Inflammatory macrophage treated with lipopolysaccharide for 4 hours (primary cell): ENCODE data around the gene TNS1.

ENCODE experiments used
- DNase-seq: peaks from one replicate; pipeline ENCODE4 v3.0.0-alpha.2; 2020

Gene TNS1

DNA sequence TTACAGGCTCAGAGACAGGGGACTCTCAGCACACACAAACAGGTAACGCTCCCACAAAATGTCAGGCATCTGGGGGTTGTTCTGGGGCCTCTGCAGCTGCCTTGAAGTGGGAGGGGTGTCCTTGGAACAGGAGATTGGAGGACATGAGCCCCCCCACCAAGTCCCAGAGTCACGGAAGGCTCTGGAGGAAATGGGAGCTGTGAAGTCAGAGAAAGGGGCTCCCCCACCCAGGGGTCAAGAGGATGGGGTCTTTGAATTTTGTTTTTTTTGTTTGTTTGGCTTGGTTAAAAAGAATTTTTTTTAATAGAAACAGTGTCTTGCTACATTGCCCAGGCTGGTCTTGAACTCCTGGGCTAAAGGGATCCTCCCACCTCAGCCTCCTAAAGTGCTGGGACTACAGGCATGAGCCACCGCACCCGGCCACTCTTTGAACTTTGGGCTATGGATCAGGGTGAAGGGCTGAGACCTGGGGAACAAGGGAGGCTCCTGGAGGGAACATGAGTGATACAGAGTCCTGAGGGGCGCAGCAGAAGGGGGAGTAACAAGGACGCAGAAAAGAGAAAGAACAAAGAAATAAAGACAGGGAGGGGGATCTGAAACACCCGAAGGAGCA is 46.8 kb downstream of the TNS1 start:
- no peak for DNase-seq

DNA sequence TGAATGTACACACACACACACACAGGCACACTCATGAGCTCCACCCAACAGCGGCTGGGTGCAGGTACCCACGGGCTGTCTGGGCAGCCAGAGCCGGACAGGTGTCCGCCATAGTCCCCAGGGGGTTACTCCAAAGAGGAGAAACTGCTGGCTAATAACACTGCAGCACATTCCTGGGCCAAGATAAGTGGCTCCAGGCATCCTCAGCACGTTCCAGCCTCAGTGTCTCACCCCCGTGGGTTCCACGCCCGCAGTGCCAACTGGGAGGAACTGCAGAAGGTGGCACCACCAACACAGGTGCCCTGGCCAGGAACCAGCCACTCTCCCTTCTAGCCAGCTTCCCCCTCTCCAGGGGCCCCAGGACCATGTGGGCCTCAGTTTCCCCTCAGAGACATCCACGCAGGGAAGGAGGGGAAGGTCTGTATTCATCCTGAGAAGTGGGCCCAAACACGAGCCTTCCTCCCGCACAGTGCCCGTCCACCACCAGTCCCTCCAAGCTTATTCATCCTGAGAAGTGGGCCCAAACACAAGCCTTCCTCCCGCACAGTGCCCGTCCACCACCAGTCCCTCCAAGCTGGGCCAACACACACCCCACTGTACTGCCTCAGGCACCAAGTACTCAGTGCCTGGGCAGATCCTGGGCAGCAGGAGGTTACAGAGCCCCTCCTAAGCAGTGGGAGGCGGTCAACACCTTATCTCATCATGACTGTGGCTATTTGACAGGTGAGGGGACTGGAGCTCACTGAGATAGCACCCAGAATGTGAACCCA is 47.6 kb downstream of the TNS1 start:
- DNase-seq: no peak

DNA sequence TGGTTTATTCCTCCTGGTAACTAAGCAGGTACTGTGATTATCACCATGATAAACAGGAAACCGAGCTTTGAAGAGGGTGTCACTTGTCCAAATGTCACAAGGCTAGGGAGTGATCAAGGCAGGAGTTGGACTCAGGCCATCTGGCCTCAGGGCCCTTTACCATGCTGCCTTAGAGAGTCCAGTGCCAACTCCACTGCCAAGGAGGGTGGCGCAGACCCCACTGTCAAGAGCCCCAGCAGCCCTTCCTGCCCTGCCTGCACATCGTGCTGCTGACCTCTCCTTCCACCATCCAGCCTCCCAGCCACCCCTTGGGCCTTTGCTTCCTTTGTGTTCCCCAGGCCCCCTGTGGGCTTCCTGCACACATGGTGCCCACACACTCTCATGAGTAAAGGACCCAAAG is 48.3 kb downstream of the TNS1 start:
- no peak for DNase-seq

DNA sequence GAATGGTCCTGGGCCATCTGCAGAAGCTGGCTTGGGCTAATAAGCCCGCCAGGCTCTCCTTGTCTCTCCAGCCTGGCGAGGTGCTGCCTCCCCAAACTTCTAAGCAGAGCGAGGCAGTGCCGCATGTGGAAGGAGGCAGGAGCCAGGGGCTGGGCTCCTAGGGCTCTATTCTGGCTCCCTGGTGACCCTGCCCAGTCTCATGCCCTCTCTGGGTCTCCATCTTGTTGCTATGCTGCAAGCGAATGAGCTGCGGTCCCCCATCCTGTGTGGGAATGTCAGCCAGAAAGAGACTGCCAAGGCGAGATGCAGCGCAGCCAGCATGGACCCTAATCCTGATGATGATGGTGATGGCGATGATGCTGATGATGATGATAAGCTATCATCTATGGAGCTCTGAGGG is 48.7 kb downstream of the TNS1 start:
- no peak for DNase-seq

DNA sequence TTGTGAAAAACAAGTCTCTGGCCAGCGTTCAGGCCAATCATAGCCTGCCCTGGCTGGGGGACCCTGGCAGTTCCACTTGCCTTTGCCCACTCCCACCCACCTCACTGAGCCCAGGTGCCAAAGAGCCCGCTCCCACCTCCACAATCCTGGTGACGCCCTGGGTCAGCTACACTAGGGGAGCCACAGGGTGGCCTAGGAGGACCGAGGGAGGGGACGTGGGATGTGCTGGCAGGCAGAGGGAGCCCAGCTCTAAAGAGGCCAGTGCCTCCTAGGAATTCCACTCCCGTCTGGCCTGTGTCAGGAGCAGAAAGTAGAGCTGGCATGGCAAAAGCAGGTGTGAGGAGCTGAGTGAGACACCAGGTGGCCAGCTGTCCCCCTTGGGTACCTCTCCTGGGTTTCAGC is 49.3 kb downstream of the TNS1 start:
- DNase-seq: no peak

DNA sequence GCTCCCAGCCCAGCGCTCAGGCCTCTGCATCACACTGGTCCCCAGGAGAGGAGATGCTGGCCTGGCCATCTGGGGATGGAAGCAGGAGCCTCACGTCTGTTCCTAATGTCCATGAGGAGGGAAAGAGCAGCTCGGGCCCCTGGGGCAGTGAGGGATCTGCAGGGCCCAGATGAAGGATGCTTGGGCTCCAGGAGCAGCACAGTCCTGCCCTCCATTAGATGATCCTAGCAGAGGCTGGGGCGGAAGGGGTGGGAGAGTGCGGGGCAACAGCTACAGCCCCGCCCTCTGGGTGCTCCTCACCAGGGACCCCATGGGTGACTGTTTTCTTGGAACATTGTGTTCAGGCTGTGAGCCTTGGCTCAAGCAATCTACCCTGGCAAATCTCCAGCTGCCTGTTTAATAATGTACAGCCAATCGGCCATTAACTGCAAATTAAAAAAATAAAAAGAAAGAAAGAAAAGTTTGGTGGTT is 49.7 kb downstream of the TNS1 start:
- DNase-seq: no peak

DNA sequence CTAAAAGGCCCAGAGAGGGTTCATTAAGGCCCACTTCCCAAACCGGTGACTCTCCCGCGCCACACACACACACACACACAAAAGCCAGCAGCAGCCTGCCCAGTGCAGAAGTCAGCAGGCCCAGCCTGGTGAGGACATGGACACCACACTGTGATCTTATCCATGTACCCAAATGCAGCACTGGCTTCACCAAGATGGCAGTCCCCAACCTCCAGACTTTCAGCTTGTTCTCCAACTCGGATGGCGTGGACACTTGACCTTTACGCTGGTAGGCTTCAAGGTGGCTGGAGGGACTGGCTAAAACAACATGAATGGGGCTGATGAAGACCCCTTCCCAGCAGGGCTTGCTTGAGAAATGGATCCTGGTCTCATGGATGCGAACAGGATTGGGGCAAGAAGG is 50.4 kb downstream of the TNS1 start:
- no peak for DNase-seq

DNA sequence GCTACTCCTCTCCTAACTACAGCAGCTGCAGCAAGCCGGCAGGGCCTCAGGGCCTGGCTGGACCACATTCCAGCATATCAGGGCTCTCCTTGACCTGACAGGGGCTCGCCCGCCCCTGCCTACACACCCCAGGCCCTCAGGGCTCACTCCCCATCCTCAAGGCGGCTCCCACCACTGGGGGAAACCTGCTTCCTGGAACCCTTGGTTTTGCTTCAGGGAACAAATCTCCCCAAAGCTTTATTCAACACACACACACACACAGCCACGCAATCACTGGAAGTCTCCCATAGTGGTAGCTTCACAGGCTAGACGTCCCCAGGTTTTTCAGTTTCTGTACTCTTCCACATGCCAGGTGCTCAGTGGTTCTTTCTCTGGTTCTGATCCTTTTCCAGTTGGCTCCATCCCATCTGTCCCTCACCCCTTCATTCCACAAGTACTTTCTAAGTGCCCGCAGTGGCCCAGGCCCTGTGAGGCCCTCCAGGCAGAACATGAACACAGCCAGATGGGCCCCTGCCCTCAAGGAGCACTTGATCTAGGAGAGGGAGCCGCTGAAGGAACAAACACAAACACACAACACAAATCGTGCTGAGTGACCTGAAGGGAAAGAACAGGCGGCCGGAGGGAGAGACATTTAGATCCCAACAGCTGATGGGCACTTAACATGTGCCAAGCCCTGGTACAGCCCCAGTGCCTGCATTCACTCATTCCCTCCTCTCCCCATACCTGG is 51.1 kb downstream of the TNS1 start:
- DNase-seq: no peak

DNA sequence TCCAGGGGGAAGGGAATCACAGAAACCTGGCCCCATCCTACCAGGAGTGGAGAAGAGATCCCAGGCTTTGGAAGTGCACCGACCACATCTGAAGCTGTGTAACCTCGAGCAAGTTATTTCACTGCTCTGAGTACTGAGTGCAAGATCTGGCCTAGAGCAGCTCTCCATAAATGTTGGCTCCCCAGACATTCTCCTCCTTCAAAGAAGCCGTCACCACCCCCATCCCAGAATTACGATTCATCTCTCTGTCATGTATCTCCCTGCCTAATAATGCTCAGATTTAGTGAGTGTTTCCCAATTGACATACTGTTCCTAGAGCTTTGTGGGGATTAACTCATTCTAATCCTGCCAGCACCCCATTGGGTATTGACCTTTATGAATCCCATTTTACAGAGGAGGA is 51.7 kb downstream of the TNS1 start:
- no peak for DNase-seq

DNA sequence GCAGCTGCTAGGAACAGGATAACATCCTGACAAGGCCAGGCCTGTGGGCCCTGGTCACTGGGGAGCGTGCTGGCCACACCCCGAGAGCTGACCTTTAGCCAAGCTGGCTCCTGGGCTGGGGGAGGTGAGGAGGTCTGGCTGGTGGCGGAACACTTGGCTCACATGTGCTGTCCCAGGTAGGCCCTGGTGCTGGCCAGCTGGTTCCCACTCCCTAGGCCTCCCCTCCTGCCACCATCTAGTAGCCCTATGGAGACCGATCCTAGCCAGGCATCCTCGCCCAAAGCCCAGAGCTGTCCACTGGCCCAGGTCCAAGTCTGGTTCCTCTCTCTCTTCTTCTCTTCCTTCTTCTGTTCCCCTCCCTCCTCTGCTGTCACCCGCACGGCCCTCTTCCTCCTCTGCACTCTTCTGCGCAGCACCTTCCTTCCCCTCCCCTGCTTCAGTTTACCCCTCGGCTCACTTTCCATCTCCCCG is 52.4 kb downstream of the TNS1 start:
- DNase-seq: peak; percentile 11

DNA sequence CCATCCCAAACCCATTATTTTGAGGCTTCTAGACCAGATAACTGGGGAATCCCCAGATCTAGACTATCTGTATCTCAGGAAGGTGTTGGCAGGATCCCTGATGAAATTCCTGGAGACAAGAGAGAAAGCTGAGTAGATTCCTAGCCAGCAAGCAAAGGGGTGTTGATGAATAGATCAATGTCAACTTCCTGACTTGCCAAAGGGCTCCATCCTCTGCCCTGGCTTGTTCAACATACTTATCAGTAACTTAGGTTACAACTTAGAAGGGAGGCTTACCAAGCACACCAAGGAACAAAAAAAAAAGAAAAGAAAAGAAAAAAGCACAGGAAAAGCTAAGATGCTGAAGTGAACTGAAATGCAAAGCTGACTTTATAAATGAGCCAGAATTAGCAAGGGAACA is 53.3 kb downstream of the TNS1 start:
- DNase-seq: no peak

DNA sequence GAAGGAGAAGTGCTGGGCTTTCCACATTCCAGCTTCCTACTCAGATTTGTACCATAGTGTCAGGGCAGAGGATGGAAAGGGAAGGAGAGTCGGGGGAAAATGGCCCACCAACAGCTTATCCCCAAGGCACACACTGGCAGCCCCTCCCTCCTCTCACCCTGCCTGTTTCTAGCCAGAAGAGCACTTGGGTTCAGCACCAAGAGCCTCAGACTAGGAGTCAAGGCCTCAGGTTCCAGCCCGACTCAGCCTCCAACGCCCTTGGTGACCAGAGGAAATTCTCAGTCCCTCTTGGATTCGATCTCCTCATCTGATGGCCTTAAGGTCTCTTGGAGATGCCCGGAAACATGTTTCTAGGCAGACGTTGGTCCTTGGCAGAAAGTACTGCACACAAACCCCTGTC is 53.9 kb downstream of the TNS1 start:
- no peak for DNase-seq

DNA sequence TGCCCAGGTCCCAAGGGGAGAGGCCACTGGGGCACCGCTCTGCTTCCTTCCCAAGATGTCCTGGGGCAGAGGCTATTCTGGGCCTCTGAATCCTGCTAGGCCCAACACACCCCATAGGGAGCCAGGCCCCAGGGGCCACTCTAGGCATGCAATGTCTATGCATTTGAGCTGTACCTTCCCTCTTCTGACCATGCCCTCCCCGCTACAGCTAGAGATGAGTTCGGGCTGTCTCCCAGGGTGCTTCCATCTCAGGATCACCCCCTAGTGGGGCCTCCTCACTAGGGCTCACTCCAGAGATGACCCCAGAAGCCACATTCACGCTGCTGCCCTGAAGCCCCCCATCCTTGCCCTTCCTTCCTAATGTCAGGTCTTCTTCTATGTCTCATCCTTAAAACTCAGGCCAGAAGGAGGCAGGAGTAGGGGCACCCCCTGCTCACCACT is 54.4 kb downstream of the TNS1 start:
- DNase-seq: no peak

DNA sequence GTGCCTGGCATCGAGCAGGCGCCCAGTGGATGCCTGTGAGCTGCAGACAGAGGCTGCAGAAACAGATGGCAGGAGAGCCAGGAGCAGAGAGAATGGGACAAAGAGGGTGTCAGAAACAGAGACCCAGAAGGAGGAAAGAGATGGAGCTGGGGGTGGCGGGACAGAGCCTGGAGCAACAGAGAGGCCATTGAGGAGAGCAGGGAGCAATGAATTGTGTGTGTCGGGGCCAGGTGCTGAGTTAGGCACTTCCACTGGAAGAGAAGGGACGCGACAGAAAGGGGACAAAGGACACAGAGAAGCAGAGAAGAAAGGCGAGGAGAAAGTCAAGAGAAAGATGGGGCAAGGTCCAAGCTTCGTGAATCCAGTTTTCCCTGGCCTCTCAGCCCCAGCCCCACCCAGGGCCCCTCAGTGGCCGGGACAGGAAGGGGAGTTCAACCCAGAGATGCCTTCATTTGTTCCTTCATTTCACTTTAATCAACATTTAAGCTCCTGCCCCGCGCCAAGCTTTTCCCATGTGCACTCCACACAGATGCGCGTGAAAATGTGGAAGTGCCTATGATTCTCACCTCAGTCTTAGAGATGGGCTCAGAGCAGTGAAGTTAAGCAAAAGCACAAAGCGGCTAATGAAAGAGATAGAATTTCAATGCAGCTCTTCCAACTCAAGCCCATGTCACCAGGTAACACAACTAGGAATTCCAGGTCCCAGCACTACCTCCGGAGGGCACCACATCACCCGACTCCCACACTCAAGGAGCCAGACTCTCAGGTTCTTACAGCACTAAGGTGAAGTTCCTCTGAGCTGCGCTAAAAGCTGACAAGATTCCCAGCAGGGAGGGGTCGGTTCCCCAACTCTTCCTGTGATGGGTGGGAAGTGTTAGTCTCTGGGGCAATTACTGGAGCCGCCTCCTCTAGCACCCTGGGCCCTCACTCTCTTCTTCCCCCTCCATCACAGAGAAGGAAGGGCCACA is 55.1 kb downstream of the TNS1 start:
- no peak for DNase-seq

DNA sequence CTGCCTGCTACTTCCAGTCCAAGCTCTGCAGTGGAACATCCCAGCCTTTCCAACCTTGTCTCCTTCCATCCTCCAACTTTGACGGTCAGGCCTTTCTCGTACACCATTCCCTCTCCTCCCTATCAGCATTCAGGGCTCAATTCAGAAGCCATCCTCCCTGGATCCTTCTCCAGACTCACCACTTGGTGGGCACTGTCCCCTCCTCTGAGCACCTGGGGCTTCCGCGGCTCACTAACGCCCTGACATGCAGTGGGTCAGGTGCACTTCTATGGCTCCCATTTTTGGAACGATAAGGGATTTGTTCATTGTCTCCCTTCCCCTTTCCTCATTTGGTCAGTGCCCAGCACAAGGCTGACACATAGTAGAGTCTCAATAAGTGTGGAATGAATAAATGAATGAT is 56.7 kb downstream of the TNS1 start:
- DNase-seq: no peak

DNA sequence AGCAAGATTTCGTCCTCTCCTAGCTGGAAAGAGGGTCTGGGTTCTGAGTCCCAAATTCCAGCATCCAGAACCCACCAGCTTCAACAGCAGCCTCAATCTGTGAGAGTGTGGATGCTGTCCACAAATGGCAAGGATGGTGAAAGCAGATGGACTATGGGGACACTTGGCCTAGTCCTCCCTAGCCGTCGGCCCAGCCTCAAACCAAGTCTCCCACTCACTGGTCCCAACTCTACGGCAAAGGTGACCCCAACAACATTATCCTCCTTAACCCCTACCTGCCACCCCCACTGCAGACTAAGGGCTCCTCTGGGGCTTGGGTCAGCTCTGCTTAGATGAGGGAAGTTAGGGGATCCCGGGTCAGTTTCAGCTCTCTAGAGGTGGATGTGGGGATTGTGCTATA is 57.3 kb downstream of the TNS1 start:
- no peak for DNase-seq

DNA sequence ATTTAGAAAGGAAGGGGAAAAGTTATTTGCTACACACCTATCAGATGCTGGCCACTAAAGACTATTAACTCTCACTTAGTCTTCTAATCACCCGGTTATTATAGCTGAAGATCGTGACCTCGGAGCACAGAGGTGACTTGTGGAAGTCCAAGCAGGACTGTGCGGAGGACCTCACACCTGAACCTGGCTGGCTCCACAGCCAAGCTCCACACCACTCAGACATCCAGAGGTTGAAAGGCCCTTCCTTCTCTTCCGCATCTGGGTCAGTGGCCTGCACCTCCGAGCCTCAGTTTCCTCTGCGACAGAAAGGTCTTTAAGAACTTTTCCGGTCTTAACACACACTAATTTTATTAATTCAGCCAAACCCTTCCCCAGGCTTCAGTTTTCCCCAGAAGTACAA is 57.9 kb downstream of the TNS1 start:
- DNase-seq: no peak

DNA sequence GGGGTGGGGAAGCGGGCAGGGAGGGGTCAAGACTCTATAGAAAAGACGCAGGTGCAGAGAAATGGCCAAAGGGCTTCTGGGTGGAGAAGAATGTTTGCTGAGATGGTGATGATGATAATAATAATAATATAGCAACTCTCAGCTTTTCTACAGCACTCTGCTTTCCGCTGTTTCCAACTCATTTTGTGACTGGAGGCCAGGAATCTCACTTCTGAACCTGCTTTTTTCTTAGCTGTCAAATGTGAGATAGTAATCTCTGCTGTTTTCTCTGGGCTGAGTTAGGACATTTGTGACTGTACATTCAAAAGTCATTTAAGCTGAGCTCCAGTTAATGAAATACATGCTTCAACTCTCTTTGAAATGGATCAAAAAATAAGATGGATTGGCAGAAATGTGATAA is 58.4 kb downstream of the TNS1 start:
- DNase-seq: no peak

DNA sequence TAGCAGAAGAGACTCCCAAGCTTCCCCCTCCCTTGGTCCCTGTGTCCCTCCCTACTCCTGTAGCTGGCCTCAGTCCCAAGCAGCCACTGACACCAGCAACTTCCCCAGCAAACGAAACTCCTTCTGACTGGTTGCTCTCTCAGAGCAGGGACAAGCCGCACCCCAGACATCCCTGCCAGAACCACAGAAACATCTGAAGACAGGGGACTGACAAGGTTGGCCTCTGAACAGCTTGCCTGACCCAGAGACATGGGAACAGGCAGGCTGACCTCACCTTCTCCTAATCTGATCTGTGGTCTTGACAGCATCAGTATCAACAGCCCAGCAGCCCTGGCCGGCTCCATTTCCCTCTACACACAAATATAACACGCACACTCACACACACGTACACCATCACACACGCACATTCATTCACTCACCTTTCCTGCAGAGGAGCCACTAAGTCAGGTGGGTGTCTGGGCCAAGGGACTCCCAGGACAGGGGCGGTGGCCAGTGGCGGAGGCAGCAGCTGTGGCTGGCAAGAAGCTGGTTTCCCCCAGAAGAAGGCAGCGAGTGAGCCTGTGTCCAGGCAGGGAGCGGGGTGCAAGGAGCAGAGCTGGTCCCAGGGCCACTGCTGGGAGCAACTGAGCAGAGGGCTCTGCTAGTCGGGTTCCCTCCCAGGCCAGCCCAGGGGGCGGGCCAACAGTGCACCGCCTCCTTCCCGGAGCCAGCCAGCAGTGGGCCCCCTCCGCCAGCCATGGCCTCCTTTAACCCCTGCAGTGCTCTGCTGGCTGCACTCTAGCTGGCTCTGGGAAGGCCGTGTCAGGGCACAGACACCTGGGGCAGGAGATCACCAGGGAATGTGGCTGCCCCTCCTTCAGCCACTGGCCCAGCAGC is 59.1 kb downstream of the TNS1 start:
- DNase-seq: peak; percentile 63

DNA sequence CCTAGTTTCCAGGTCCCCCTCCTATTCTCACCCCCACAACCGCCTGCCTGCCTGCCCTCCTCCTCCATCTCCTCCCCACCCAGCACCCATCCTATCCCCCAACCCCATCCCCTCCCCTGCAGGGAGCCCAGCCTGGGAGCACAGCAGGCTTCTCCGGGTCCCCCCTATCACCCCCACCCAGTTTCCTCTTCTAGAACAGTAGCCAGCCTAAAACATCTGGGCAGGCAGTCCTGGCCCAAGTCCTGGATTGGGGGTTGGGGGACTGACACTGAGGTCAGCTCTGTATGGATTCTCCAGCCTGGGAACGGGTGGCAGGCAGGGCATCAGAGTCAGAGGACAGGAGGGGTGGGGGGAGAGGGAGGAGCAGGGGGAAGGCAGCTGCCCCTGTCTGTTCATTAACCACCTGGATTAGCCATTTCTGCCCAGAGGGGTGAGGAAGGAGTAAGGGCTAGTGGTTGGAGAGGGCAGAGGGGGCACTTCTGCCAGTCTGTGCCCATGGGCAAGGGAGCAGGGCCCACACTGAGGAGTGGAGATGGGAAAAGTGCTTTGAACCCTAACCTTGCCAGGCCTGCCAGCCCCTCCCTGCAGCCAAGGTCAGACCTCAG is 60.0 kb downstream of the TNS1 start:
- no peak for DNase-seq
